KMS-11 (cell line): Measurements from ENCODE around the gene MPO.

ENCODE experiments used
- H2AFZ ChIP-seq: fragments of 200-600 bp; sonication (generic); 2 replicates; pipeline ENCODE4 v1.6.1; 2016; ENCODE audit warnings: antibody characterized with exemption, mixed run types, low read depth
- H3K27ac ChIP-seq: fragments of 200-600 bp; sonication (generic); 2 replicates; pipeline ENCODE4 v1.6.1; 2016; ENCODE audit warnings: mild to moderate bottlenecking, mixed run types
- H3K27me3 ChIP-seq: fragments of 200-600 bp; sonication (generic); 2 replicates; pipeline ENCODE4 v1.6.1; 2017; ENCODE audit warnings: mild to moderate bottlenecking, low read depth, mixed run types, moderate library complexity; ENCODE audit not compliant: insufficient read depth
- H3K36me3 ChIP-seq: fragments of 200-600 bp; sonication (generic); 2 replicates; pipeline ENCODE4 v1.6.1; 2017; ENCODE audit warnings: mild to moderate bottlenecking, mixed run types; ENCODE audit not compliant: insufficient read depth
- H3K4me1 ChIP-seq: fragments of 200-600 bp; sonication (generic); 2 replicates; pipeline ENCODE4 v1.6.1; 2016; ENCODE audit warnings: mild to moderate bottlenecking, low read depth, mixed run types; ENCODE audit not compliant: poor library complexity, severe bottlenecking
- H3K4me2 ChIP-seq: fragments of 200-600 bp; sonication (generic); 2 replicates; pipeline ENCODE4 v1.7.0; 2016; ENCODE audit warnings: mild to moderate bottlenecking, mixed run types
- H3K4me3 ChIP-seq: fragments of 200-600 bp; sonication (generic); IDR thresholded peaks from 2 replicates; pipeline ENCODE4 v1.6.1; 2017; ENCODE audit warnings: low read depth, low read length, mixed read lengths; ENCODE audit not compliant: insufficient read depth
- H3K79me2 ChIP-seq: fragments of 200-600 bp; sonication (generic); 2 replicates; pipeline ENCODE4 v1.6.1; 2016; ENCODE audit warnings: low read depth, mixed run types; ENCODE audit not compliant: insufficient read depth
- H3K9ac ChIP-seq: fragments of 200-600 bp; sonication (generic); 2 replicates; pipeline ENCODE4 v1.6.1; 2016; ENCODE audit warnings: mild to moderate bottlenecking, mixed run types
- H4K20me1 ChIP-seq: fragments of 200-600 bp; sonication (generic); 2 replicates; pipeline ENCODE4 v1.6.1; 2016; ENCODE audit warnings: mild to moderate bottlenecking, mixed run types; ENCODE audit not compliant: insufficient read depth
- CTCF ChIP-seq: fragments of 200-600 bp; sonication (generic); conservative IDR thresholded peaks from 2 replicates; pipeline ENCODE4 v1.6.1; 2017; ENCODE audit warnings: low read depth, mild to moderate bottlenecking, antibody characterized with exemption, low read length, moderate library complexity, mixed read lengths

MPO gene

DNA sequence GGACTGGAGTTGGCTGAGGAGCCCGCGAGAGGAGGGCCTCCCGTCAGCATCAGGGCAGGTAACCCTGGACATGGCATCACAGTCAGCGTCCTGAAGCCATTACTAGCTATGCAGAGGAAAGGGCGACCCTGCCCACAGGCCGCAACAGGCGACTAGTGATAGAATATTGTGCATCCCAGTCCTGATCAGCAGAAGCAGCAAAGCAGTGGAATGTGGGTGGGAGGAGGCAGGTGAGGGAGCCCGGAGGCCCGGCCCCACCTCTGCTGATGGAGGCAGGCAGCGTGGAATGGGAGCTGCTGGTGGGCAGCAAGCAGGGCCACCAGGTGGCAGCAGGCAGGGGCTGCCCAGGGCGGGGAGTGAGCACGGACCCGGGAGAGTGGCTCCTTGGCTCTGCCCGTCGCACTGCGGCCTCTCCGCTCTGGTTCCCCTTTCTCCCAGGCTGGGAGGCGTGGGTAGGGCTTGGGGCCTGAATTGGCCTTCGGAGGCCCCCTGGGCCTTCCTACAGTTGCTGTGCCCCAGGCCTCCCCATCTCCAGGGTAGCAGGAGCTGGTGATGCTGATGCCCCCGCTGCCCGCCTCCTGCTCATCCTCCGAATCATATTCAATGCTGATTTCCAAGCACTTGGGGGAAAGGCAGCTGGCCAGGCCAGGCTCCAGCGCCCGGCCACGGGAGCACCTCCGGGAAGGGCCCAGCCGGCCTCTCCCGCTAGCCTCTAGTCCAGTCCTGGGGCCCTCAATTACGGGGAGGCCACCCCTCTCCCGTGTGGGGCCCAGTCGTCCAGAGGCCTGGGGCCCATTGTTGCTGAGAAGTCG is 27.6 kb upstream of the MPO start:
- H3K79me2 ChIP-seq = no peaks in the 10 kb centered on the region
- no peak overlapping the region for H3K4me2 ChIP-seq
- H4K20me1 ChIP-seq = no peaks in the 10 kb centered on the region
- peaks cover 6% of the 10 kb centered on the region for H3K4me1 ChIP-seq
- no peak overlapping the region for H3K4me3 ChIP-seq
- H2AFZ ChIP-seq = no peak overlapping the region
- no peak overlapping the region for H3K27ac ChIP-seq
- no peaks in the 10 kb centered on the region for H3K27me3 ChIP-seq
- no peaks in the 10 kb centered on the region for H3K36me3 ChIP-seq
- TF ChIP-seq CTCF = no peak
- H3K9ac ChIP-seq = no peak overlapping the region

GRCh38 chr17:58307468-58308172 is 26.9 kb upstream of the MPO start:
- H3K36me3 ChIP-seq = no peaks in the 10 kb centered on the region

GRCh38 chr17:58306131-58306951 is 25.6 kb upstream of the MPO start:
- no peak for TF ChIP-seq CTCF
- Histone ChIP-seq H3K4me3 (no peak overlapping the region), H2AFZ (no peak overlapping the region), H3K9ac (no peak overlapping the region), H4K20me1 (no peaks in the 10 kb centered on the region), H3K27me3 (no peaks in the 10 kb centered on the region), H3K36me3 (no peaks in the 10 kb centered on the region), H3K4me1 (peaks cover 6% of the 10 kb centered on the region), H3K79me2 (no peaks in the 10 kb centered on the region), H3K27ac (no peak overlapping the region), H3K4me2 (no peak overlapping the region)

More at GRCh38 chr17:58307468-58308172, 26.9 kb upstream of the MPO start:
- H3K27ac ChIP-seq = no peak overlapping the region
- no peaks in the 10 kb centered on the region for H3K27me3 ChIP-seq
- H2AFZ ChIP-seq = no peak overlapping the region
- H3K4me3 ChIP-seq = no peak overlapping the region
- H3K4me1 ChIP-seq = peaks cover 6% of the 10 kb centered on the region
- H3K79me2 ChIP-seq = no peaks in the 10 kb centered on the region
- no peak overlapping the region for H3K4me2 ChIP-seq
- TF ChIP-seq CTCF = no peak
- no peak overlapping the region for H3K9ac ChIP-seq
- no peaks in the 10 kb centered on the region for H4K20me1 ChIP-seq

- Histone ChIP-seq H2AFZ (no peak overlapping the region), H4K20me1 (no peaks in the 10 kb centered on the region), H3K36me3 (no peaks in the 10 kb centered on the region), H3K4me2 (no peak overlapping the region), H3K79me2 (no peaks in the 10 kb centered on the region), H3K27me3 (no peaks in the 10 kb centered on the region), H3K4me3 (no peak overlapping the region), H3K9ac (no peak overlapping the region), H3K27ac (no peak overlapping the region), H3K4me1 (peaks cover 12% of the 10 kb centered on the region)
- no peak for TF ChIP-seq CTCF
These were observed 24.9 kb upstream of the MPO start for GRCh38 chr17:58305626-58306025.
